Activated T-cell treated with anti-CD3 and anti-CD28 coated beads, Interleukin-2, amount 50 U/mL, for 24 hours (primary cell): ENCODE results near the gene MUC21.
"Not testable (repeated sequence)": the region's sequence is repeated elsewhere in the genome, so short reads cannot be mapped to it uniquely, and the experiment has no call there.

Experiments used
- DNase-seq: peaks from one replicate; pipeline ENCODE4 v3.0.0-alpha.2; 2020
- H3K27ac Mint-ChIP-seq: 2 replicates; pipeline ENCODE4 v1.8.0; 2020; ENCODE audit warnings: mild to moderate bottlenecking, mixed read lengths
- H3K27me3 Mint-ChIP-seq: 2 replicates; pipeline ENCODE4 v1.8.0; 2020; ENCODE audit warnings: mixed read lengths
- H3K36me3 Mint-ChIP-seq: 2 replicates; pipeline ENCODE4 v1.8.0; 2020; ENCODE audit warnings: low read depth, mixed read lengths
- H3K4me1 Mint-ChIP-seq: 2 replicates; pipeline ENCODE4 v1.8.0; 2020; ENCODE audit warnings: low read depth, mixed read lengths
- H3K4me3 Mint-ChIP-seq: 2 replicates; pipeline ENCODE4 v1.8.0; 2020; ENCODE audit warnings: mild to moderate bottlenecking, moderate library complexity, mixed read lengths
- H3K9me3 Mint-ChIP-seq: 2 replicates; pipeline ENCODE4 v1.8.0; 2020; ENCODE audit warnings: mixed read lengths

Gene MUC21

GRCh38 chr6:30957716-30958115 lies 25.8 kb upstream of the MUC21 start:
- Mint-ChIP-seq H3K9me3 (no peaks in the 10 kb centered on the region), H3K4me3 (no peak overlapping the region), H3K4me1 (peaks cover 13% of the 10 kb centered on the region), H3K36me3 (no peaks in the 10 kb centered on the region), H3K27ac (no peak overlapping the region), H3K27me3 (peaks cover 13% of the 10 kb centered on the region)
- DNase-seq = no peak

DNA sequence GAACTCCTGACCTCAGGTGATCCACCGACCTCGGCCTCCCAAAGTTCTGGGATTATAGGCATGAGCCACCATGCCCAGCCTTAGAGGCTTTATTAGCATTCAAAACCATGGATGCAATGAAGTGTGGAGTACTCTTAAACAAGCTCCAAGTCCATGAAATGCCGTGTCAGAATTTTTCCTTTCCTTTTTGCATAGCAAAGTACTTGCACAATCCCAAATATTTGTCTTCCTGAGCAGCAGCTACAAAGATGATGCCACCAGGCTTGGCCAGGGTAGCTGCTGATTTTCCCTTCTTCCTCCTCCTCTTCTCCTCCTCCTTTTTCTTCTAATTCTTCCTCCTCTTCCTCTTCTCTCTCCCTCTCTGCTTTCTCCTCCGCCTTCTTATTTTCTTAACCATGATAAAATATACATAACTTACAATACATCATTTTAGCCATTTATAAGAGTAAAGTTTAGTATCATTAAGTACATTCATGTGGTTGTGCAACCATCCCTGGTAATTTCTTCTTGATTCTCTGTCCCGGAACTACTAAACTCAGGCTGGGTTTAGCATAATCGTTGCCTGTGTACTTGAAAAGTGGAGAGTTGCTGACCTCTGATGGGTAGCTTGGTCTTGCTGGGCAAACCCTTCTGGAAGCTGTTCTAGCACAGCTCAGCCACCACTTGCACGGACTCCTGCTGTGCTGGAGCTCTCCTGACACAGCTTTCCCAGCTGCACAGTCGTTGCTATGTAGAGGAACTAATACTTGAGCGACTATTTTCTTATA lies 22.4 kb upstream of the MUC21 start:
- peaks cover 8% of the 10 kb centered on the region for H3K4me1 Mint-ChIP-seq
- H3K27ac Mint-ChIP-seq = no peak overlapping the region
- H3K9me3 Mint-ChIP-seq = no peaks in the 10 kb centered on the region
- DNase-seq = no peak
- H3K36me3 Mint-ChIP-seq = no peaks in the 10 kb centered on the region
- peaks cover 34% of the 10 kb centered on the region for H3K27me3 Mint-ChIP-seq
- no peak overlapping the region for H3K4me3 Mint-ChIP-seq

DNA sequence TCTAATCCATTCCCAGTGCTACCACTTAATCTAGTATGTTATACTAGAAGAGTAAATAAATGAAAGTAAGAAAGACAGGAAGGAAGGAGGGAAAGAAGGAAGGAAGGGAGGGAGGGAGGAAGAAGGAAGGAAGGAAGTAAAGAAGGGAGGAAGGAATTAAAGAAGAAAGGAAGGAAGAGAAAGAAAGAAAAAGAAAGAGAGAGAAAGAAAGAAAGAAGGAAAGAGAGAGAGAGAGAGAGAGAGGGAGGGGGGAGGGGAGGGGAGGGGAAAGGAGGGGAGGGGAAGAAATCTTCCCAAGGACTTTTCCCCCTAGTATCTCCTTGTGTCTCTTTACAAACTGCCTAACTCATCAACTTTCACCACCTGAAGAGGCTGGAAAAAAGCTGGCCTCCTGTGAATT lies 20.8 kb upstream of the MUC21 start:
- peaks cover 8% of the 10 kb centered on the region for H3K4me1 Mint-ChIP-seq
- no peaks in the 10 kb centered on the region for H3K9me3 Mint-ChIP-seq
- peaks cover 37% of the 10 kb centered on the region for H3K27me3 Mint-ChIP-seq
- no peaks in the 10 kb centered on the region for H3K36me3 Mint-ChIP-seq
- DNase-seq = no peak
- H3K27ac Mint-ChIP-seq = no peak overlapping the region
- H3K4me3 Mint-ChIP-seq = no peak overlapping the region

GRCh38 chr6:30963641-30964040 lies 19.9 kb upstream of the MUC21 start:
- Mint-ChIP-seq H3K4me1 (peaks cover 8% of the 10 kb centered on the region), H3K36me3 (no peaks in the 10 kb centered on the region), H3K27me3 (peaks cover 34% of the 10 kb centered on the region), H3K4me3 (no peak overlapping the region), H3K9me3 (no peaks in the 10 kb centered on the region), H3K27ac (no peak overlapping the region)
- DNase-seq = no peak

DNA sequence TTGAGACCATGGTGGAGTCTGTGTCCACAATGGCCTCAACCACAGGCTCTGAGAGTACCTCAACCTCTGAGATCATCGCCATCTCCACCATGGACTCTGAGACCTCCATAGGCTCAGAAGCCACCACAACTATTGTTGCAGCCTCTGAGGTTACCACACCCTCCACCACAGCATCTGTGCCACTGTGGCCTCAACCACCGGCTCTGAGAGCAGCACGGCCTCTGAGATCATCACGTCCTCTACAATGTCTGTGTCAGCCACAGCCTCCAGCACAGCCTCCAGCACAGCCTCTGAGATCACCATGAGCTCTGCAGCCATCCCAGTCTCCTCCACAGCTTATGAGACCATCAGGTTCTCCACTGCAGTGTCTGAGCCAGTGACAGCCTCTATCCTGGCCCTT lies 19.4 kb upstream of the MUC21 start:
- H3K27me3 Mint-ChIP-seq = peaks cover 33% of the 10 kb centered on the region
- DNase-seq = no peak
- H3K4me1 Mint-ChIP-seq = peaks cover 8% of the 10 kb centered on the region
- H3K4me3 Mint-ChIP-seq = no peak overlapping the region
- H3K27ac Mint-ChIP-seq = no peak overlapping the region
- H3K9me3 Mint-ChIP-seq = no peaks in the 10 kb centered on the region
- H3K36me3 Mint-ChIP-seq = no peaks in the 10 kb centered on the region

- no peak overlapping the region for H3K4me3 Mint-ChIP-seq
- peaks cover 8% of the 10 kb centered on the region for H3K4me1 Mint-ChIP-seq
- H3K9me3 Mint-ChIP-seq = no peaks in the 10 kb centered on the region
- H3K27ac Mint-ChIP-seq = no peak overlapping the region
- H3K36me3 Mint-ChIP-seq = no peaks in the 10 kb centered on the region
- H3K27me3 Mint-ChIP-seq = peaks cover 35% of the 10 kb centered on the region
- DNase-seq = no peak
Measured at GRCh38 chr6:30965140-30965601, 18.3 kb upstream of the MUC21 start.

GRCh38 chr6:30966154-30966553 lies 17.4 kb upstream of the MUC21 start:
- H3K36me3 Mint-ChIP-seq = no peaks in the 10 kb centered on the region
- H3K9me3 Mint-ChIP-seq = no peaks in the 10 kb centered on the region
- no peak overlapping the region for H3K4me3 Mint-ChIP-seq
- H3K27ac Mint-ChIP-seq = no peak overlapping the region
- H3K4me1 Mint-ChIP-seq = peaks cover 8% of the 10 kb centered on the region
- H3K27me3 Mint-ChIP-seq = peaks cover 33% of the 10 kb centered on the region
- no peak for DNase-seq

- not testable (repeated sequence) for H3K4me1 Mint-ChIP-seq, H3K4me3 Mint-ChIP-seq, DNase-seq
Measured at GRCh38 chr6:30969171-30969570, 14.3 kb upstream of the MUC21 start.

DNA sequence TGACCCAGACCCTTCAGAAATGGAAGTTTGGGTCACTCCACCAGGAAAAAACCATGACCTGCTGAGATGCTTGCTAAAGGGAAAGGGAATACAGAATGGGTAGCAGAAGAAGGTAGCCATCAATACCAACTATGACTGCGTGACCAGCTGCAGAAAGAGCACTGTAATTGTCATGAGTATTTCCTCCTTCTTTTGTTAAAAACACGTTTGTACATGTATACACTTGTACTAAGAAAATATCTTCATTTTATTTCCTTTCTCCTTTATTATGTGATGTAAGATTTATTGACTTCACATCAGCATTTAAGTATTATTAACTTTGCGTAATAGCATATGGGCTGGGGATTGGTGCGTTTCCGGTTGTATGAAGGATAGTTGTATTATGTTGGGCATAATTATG lies 12.6 kb upstream of the MUC21 start:
- H3K27ac Mint-ChIP-seq = no peak overlapping the region
- DNase-seq = no peak
- H3K27me3 Mint-ChIP-seq = peaks cover 25% of the 10 kb centered on the region
- no peak overlapping the region for H3K4me3 Mint-ChIP-seq
- no peaks in the 10 kb centered on the region for H3K4me1 Mint-ChIP-seq
- H3K9me3 Mint-ChIP-seq = no peaks in the 10 kb centered on the region
- no peaks in the 10 kb centered on the region for H3K36me3 Mint-ChIP-seq

More at GRCh38 chr6:30969171-30969570, 14.3 kb upstream of the MUC21 start:
- not testable (repeated sequence) for H3K36me3 Mint-ChIP-seq, H3K27ac Mint-ChIP-seq, H3K9me3 Mint-ChIP-seq
- peaks cover 39% of the 10 kb centered on the region for H3K27me3 Mint-ChIP-seq

DNA sequence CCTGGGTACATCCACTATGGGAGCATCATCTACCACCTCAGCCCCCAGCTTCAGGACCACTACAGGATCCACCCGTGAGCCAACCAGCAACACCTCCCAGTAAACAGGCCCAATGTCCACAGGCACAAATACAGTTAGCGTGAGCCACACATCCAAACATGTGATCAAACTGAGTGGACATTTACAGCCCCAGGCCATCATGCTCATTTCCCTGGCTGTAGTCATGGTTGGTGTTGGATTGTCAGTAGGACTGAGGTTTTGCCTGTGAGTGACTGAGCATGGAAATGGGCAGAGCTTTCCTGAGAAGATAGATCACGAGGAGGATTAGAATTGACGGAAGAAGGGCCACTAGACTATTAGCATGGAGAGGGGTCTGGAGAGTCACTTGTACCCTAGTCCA lies 10.7 kb upstream of the MUC21 start:
- Mint-ChIP-seq H3K9me3 (no peaks in the 10 kb centered on the region), H3K27ac (no peak overlapping the region), H3K27me3 (peaks cover 21% of the 10 kb centered on the region), H3K4me3 (no peak overlapping the region), H3K4me1 (no peaks in the 10 kb centered on the region), H3K36me3 (no peaks in the 10 kb centered on the region)
- DNase-seq = no peak

GRCh38 chr6:30974490-30975252 lies 8.8 kb upstream of the MUC21 start:
- no peak overlapping the region for H3K27ac Mint-ChIP-seq
- H3K4me1 Mint-ChIP-seq = no peaks in the 10 kb centered on the region
- H3K4me3 Mint-ChIP-seq = no peak overlapping the region
- no peaks in the 10 kb centered on the region for H3K9me3 Mint-ChIP-seq
- H3K27me3 Mint-ChIP-seq = peaks cover 22% of the 10 kb centered on the region
- no peak for DNase-seq
- H3K36me3 Mint-ChIP-seq = no peaks in the 10 kb centered on the region

- Mint-ChIP-seq H3K27me3 (peaks cover 37% of the 10 kb centered on the region), H3K27ac (no peak overlapping the region), H3K9me3 (no peaks in the 10 kb centered on the region), H3K4me3 (no peak overlapping the region), H3K36me3 (no peaks in the 10 kb centered on the region), H3K4me1 (peaks cover 4% of the 10 kb centered on the region)
- no peak for DNase-seq
Measured at GRCh38 chr6:30979141-30979540, 4.4 kb upstream of the MUC21 start.

- no peak overlapping the region for H3K27ac Mint-ChIP-seq
- peaks cover 37% of the 10 kb centered on the region for H3K27me3 Mint-ChIP-seq
- no peaks in the 10 kb centered on the region for H3K36me3 Mint-ChIP-seq
- peaks cover 4% of the 10 kb centered on the region for H3K4me1 Mint-ChIP-seq
- no peaks in the 10 kb centered on the region for H3K9me3 Mint-ChIP-seq
- no peak overlapping the region for H3K4me3 Mint-ChIP-seq
- DNase-seq = no peak
Measured at GRCh38 chr6:30979690-30980089, 3.8 kb upstream of the MUC21 start.

GRCh38 chr6:30981942-30982772 lies 1.4 kb upstream of the MUC21 start:
- no peak for DNase-seq
- peaks cover 39% of the 10 kb centered on the region for H3K27me3 Mint-ChIP-seq

More at GRCh38 chr6:30981942-30982772, 1.4 kb upstream of the MUC21 start:
- H3K27ac Mint-ChIP-seq = no peak overlapping the region
- H3K4me3 Mint-ChIP-seq = no peak overlapping the region
- no peaks in the 10 kb centered on the region for H3K36me3 Mint-ChIP-seq
- H3K9me3 Mint-ChIP-seq = no peaks in the 10 kb centered on the region
- H3K4me1 Mint-ChIP-seq = peaks cover 11% of the 10 kb centered on the region
